Superior temporal gyrus (tissue), 1 donor: ENCODE data around the gene SLC30A2.

Experiments used
- DNase-seq: peaks from one replicate; pipeline ENCODE4 v3.0.0-alpha.2; 2016; ENCODE audit errors: extremely low spot score

SLC30A2 gene

GRCh38 chr1:26023009-26023408 is 22.9 kb downstream of the SLC30A2 start:
- no peak for DNase-seq

DNA sequence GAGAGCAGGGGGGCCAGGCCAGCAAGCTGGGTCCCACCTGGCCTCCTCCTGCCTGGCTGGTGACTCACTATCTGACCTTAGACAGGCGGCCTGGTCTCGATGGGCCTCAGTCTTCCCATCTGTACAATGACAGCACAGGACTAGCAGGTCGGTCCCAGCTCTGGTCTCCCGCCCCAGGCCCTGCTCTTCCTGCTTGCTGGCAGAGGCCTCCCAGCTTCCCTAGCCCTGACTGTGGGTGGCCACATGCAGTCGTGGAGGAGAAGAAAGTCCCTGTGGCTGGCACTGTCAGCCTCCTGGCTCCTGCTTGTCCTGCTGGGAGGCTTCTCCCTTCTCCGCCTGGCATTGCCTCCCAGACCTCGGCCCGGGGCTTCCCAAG is 23.5 kb downstream of the SLC30A2 start:
- DNase-seq: no peak

DNA sequence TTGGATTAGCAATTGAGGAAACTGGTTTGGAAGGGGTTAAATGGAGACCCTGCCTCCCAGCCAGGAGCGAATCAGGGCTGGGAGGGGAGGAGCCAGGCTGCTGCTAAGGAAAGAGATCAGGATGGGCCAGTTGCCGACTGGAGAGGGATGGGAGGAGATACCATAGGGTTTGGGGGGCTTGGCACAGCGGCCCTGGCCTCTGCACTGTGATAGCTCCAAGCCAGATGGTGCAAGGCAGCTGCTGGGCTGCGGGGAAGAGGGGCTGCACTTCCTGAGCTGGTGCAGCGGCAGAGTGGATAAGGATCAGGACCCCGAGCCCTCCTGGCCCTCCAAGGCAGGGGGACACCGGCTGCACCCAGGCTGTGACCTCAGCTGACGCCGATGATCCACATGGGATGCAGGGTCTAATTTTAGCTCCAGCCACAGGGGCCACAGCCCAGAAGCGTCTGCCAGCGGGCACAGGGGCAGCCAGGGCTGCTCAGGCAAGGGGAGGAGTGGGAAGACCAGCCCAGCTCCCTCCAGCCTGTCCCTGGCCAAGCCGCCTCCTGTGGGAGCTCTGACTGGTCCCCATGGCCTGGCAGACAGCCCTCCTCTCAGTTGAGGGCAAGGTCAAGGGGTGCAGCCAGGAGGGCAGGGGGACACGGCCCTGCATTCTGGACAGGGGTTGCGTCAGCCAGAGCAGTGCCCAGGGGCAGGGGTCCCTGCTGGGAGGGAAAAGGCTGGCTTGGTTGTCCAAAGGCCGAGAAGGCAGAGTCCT is 24.1 kb downstream of the SLC30A2 start, which contains the start of gene EXTL1:
EXTL1 (plus strand) TSS at position 129 of the 757 bp plus-strand sequence. CDS start 872 bp downstream, outside the sequence.
- peak; percentile 66 for DNase-seq

- no peak for DNase-seq
Observed at GRCh38 chr1:26020941-26021646, 24.8 kb downstream of the SLC30A2 start.

GRCh38 chr1:26020330-26020768 is 25.6 kb downstream of the SLC30A2 start:
- DNase-seq: peak; percentile 28

DNA sequence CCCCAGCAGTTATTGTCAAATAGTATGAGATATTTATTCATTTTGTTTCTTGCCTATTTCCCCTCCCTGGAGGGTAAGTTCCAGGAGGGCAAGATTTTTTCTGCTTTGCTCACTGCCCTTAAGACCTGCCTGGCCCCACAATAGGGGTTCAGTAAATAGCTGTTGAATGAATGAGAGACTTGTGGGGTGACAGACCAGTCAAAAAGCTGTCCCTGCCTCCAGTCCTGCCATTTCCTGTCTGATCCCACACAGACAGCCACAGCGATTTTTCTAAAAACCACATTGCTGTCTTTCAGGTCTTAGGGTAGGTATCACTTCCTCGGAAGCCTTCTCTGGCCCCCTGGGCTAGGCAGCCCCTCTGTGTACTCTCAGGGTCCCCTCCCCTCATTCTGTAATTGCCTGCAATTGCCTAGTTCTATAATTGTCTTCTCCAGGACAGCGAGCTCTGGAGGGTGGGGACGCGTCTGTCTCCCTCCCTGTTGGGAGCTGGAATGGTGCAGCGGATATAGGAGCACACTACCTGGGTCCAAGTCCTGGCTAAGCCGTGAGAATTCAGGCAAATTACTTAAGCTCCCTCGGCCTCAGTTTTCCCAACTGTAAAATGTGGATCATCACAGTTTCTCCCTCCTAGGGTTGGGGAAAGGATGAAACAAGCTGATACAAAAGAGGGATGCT is 26.1 kb downstream of the SLC30A2 start:
- no peak for DNase-seq

- no peak for DNase-seq
Observed at GRCh38 chr1:26017606-26018005, 28.3 kb downstream of the SLC30A2 start.

GRCh38 chr1:26016953-26017545 is 28.9 kb downstream of the SLC30A2 start:
- no peak for DNase-seq

GRCh38 chr1:26016258-26016952 is 29.5 kb downstream of the SLC30A2 start:
- peak; percentile 64 for DNase-seq

DNA sequence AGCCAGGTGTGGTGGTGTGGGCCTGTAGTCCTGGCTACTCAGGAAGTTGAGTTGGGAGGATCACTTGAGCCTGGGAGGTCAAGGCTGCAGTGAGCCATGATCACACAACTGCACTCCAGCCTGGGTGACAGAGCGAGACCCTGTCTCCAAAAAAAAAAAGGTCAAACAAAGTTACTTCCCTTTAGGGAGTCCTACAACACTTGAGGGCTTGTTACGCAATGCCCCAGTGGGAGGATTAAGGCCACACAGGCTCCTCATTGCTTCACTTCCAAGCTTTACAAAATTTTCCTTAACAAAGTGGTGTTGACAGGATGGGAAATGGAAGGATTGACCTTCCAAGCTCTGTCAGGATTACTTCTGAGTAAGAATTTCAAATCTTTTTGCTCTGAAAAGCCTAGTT is 30.6 kb downstream of the SLC30A2 start:
- DNase-seq: no peak

- no peak for DNase-seq
Observed at GRCh38 chr1:26014179-26014578, 31.7 kb downstream of the SLC30A2 start.

DNA sequence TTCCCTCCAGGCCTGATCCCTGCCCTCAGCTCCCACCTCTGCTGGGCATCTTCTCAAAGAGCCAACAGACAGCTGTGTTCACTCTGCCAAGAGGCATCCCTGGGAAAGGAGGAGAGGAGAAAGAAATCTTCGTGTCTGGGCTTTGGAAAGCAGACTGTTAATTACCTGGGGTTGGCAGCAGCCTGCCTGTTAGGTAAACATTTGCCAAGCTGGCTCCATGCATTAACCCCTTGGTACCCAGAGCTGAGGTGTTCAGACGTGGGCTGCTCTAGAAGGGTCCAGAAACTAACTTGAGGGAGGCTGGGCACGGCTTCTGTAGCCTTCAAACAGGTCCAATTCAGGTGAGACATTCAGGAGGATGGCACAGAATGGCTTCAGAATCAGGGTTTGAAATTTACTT is 33.1 kb downstream of the SLC30A2 start:
- DNase-seq: no peak

- no peak for DNase-seq
Observed at GRCh38 chr1:26010825-26011224, 35.1 kb downstream of the SLC30A2 start.

GRCh38 chr1:26009796-26010447 is 36.0 kb downstream of the SLC30A2 start:
- DNase-seq: no peak

- no peak for DNase-seq
Observed at GRCh38 chr1:26006710-26007109, 39.2 kb downstream of the SLC30A2 start.

- no peak for DNase-seq
Observed at GRCh38 chr1:26005434-26006105, 40.3 kb downstream of the SLC30A2 start.

DNA sequence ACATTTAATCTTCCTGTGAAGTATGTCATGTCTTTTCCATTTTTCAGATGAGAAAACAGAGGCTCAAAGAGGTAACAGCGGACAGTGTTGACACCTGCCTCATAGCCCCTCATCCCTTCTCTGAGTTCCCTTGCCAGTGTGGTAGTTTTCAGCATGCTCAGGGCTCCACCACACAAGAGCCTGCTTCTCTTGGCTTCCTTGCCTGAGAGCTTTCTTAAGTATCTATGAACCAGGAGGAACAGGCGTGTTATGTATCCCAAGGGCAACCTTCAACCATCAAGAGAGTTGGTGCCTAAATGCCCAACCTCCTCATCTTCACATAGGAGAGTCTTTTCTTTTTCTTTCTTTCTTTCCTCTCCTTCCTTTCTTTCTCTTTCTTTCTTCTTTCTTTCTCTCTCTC is 42.2 kb downstream of the SLC30A2 start:
- no peak for DNase-seq

DNA sequence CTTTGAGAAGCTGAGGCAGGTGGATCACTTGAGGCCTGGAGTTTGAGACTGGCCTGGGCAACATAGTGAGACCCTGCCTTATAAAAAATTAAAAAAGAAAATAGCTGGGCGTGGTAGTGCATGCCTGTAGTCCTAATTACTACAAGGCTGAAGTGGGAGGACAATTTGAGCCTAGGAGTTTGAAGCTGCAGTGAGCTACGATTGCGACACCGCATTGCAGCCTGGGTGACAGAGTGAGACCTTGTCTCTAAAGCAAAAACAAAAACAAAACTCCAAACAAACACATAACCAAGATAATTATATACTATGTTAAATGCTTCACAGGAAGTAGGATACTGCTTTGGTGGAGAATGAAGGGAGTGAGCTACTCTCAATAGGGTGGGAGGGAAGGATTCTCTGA is 42.7 kb downstream of the SLC30A2 start:
- no peak for DNase-seq

- DNase-seq: no peak
Observed at GRCh38 chr1:25999041-25999800, 46.7 kb downstream of the SLC30A2 start.
